IPS-15b (cell line): ENCODE results near the gene TTC31.
"Not testable (repeated sequence)": the region's sequence is repeated elsewhere in the genome, so short reads cannot be mapped to it uniquely, and the experiment has no call there.

Source experiments
- H3K27me3 ChIP-seq: one replicate; pipeline ENCODE4 v1.6.1; 2013; ENCODE audit warnings: low read length; ENCODE audit not compliant: control insufficient read depth, insufficient read depth
- H3K36me3 ChIP-seq: one replicate; pipeline ENCODE4 v1.6.1; 2013; ENCODE audit warnings: low read length; ENCODE audit not compliant: control insufficient read depth, insufficient read depth
- H3K4me1 ChIP-seq: one replicate; pipeline ENCODE4 v1.6.1; 2013; ENCODE audit warnings: mild to moderate bottlenecking, low read length; ENCODE audit not compliant: control insufficient read depth, insufficient read depth
- H3K4me3 ChIP-seq: one replicate; pipeline ENCODE4 v1.5.1; 2013; ENCODE audit warnings: low read depth, low read length
- H3K9ac ChIP-seq: one replicate; pipeline ENCODE4 v1.6.1; 2013; ENCODE audit warnings: low read depth, mild to moderate bottlenecking, low read length
- H3K9me3 ChIP-seq: one replicate; pipeline ENCODE4 v1.6.1; 2013; ENCODE audit warnings: mild to moderate bottlenecking, low read length; ENCODE audit not compliant: control insufficient read depth, insufficient read depth

The TTC31 gene

GRCh38 chr2:74442483-74443297 is 40.2 kb upstream of the TTC31 start:
- Histone ChIP-seq H3K9ac (peak overlapping the region; percentile 70), H3K4me3 (peak overlapping the region; percentile 91)
- H3K36me3 ChIP-seq, H3K4me1 ChIP-seq, H3K9me3 ChIP-seq, H3K27me3 ChIP-seq: not testable (repeated sequence)

GRCh38 chr2:74444498-74445318 is 38.2 kb upstream of the TTC31 start:
- H3K9ac ChIP-seq, result no peak overlapping the region
- H3K27me3 ChIP-seq, result peaks cover 2% of the 10 kb centered on the region
- H3K4me1 ChIP-seq, result peaks cover under 1% of the 10 kb centered on the region
- H3K4me3 ChIP-seq, result no peak overlapping the region
- no peaks in the 10 kb centered on the region for H3K9me3 ChIP-seq
- no peaks in the 10 kb centered on the region for H3K36me3 ChIP-seq

- Histone ChIP-seq H3K4me3 (no peak overlapping the region), H3K27me3 (peaks cover 2% of the 10 kb centered on the region), H3K4me1 (no peaks in the 10 kb centered on the region), H3K9ac (no peak overlapping the region), H3K36me3 (no peaks in the 10 kb centered on the region), H3K9me3 (no peaks in the 10 kb centered on the region)
Observed at GRCh38 chr2:74447230-74447999, 35.5 kb upstream of the TTC31 start.

- Histone ChIP-seq H3K27me3 (peaks cover 2% of the 10 kb centered on the region), H3K9ac (no peak overlapping the region), H3K4me3 (no peak overlapping the region), H3K9me3 (no peaks in the 10 kb centered on the region), H3K4me1 (no peaks in the 10 kb centered on the region), H3K36me3 (no peaks in the 10 kb centered on the region)
Observed at GRCh38 chr2:74448771-74449170, 34.1 kb upstream of the TTC31 start.

GRCh38 chr2:74450570-74451190 is 32.2 kb upstream of the TTC31 start:
- Histone ChIP-seq H3K36me3 (no peaks in the 10 kb centered on the region), H3K27me3 (no peaks in the 10 kb centered on the region), H3K9me3 (no peaks in the 10 kb centered on the region), H3K9ac (no peak overlapping the region), H3K4me3 (no peak overlapping the region), H3K4me1 (no peaks in the 10 kb centered on the region)

GRCh38 chr2:74454654-74455511 is 28.0 kb upstream of the TTC31 start, which contains the start of gene INO80B:
INO80B (plus strand) TSS chr2:74455087; CDS start chr2:74455117, 30 bp downstream.
- no peaks in the 10 kb centered on the region for H3K9me3 ChIP-seq
- no peaks in the 10 kb centered on the region for H3K36me3 ChIP-seq
- H3K4me1 ChIP-seq, result peaks cover 6% of the 10 kb centered on the region
- peak within 1 kb of the TSS; percentile 84 for H3K4me3 ChIP-seq
- no peaks in the 10 kb centered on the region for H3K27me3 ChIP-seq
- peak within 1 kb of the TSS; percentile 42 for H3K9ac ChIP-seq

GRCh38 chr2:74457129-74457548 is 25.7 kb upstream of the TTC31 start:
- Histone ChIP-seq H3K4me3 (peak overlapping the region; percentile 82), H3K9ac (peak overlapping the region; percentile 73), H3K9me3 (no peaks in the 10 kb centered on the region), H3K4me1 (peaks cover 6% of the 10 kb centered on the region), H3K36me3 (peaks cover 5% of the 10 kb centered on the region), H3K27me3 (no peaks in the 10 kb centered on the region)

- Histone ChIP-seq H3K9me3 (no peaks in the 10 kb centered on the region), H3K4me3 (peak overlapping the region; percentile 82), H3K36me3 (peaks cover 10% of the 10 kb centered on the region), H3K27me3 (no peaks in the 10 kb centered on the region), H3K9ac (peak overlapping the region; percentile 76), H3K4me1 (peaks cover 6% of the 10 kb centered on the region)
Observed at GRCh38 chr2:74457549-74458131, 25.2 kb upstream of the TTC31 start.

- H3K36me3 ChIP-seq, result peaks cover 14% of the 10 kb centered on the region
- no peaks in the 10 kb centered on the region for H3K9me3 ChIP-seq
- H3K4me1 ChIP-seq, result peaks cover 6% of the 10 kb centered on the region
- H3K9ac ChIP-seq, result peak within 1 kb of the TSS; percentile 89
- no peaks in the 10 kb centered on the region for H3K27me3 ChIP-seq
- peak within 1 kb of the TSS; percentile 84 for H3K4me3 ChIP-seq
Observed at GRCh38 chr2:74458132-74458937, 24.5 kb upstream of the TTC31 start, which contains the start of gene WBP1. WBP1 (plus strand) TSS chr2:74458438; CDS start chr2:74458603, 165 bp downstream.

GRCh38 chr2:74458938-74459363 is 23.9 kb upstream of the TTC31 start:
- no peaks in the 10 kb centered on the region for H3K27me3 ChIP-seq
- peak overlapping the region; percentile 84 for H3K4me3 ChIP-seq
- H3K9me3 ChIP-seq, result no peaks in the 10 kb centered on the region
- peak overlapping the region; percentile 89 for H3K9ac ChIP-seq
- H3K36me3 ChIP-seq, result peaks cover 14% of the 10 kb centered on the region
- peaks cover 6% of the 10 kb centered on the region for H3K4me1 ChIP-seq
